Esophagus (tissue), 2 donors: ENCODE measurements around the gene PRDM2. TPM values are rescaled to one million over a fixed set of nuclear protein-coding genes. Genes with fewer than 3 reads are reported as not detected.

ENCODE experiments used
- H3K27ac ChIP-seq, 2 donors: one replicate each; pipeline ENCODE4 v1.5.1; 2013; ENCODE audit warnings: low read depth in 2 of 2, mild to moderate bottlenecking in 2 of 2, inconsistent platforms in 1 of 2, low read length in 1 of 2, moderate library complexity in 1 of 2
- H3K27me3 ChIP-seq, 2 donors: one replicate each; pipeline ENCODE4 v1.6.1; 2013; ENCODE audit warnings: low read length in 2 of 2, control low read depth in 1 of 2, mild to moderate bottlenecking in 1 of 2; ENCODE audit not compliant: insufficient read depth in 2 of 2, control insufficient read depth in 1 of 2
- H3K36me3 ChIP-seq, 2 donors: one replicate each; pipeline ENCODE4 v1.6.1; 2013; ENCODE audit warnings: low read length in 1 of 2; ENCODE audit not compliant: control insufficient read depth in 2 of 2, insufficient read depth in 2 of 2
- H3K4me1 ChIP-seq, 2 donors: one replicate each; pipeline ENCODE4 v1.6.1; 2013; ENCODE audit warnings: low read length in 1 of 2; ENCODE audit not compliant: control insufficient read depth in 2 of 2, insufficient read depth in 2 of 2
- H3K4me3 ChIP-seq, 2 donors: one replicate each; pipeline ENCODE4 v1.5.1; 2013; ENCODE audit warnings: low read length in 2 of 2, mild to moderate bottlenecking in 2 of 2, low read depth in 1 of 2, moderate library complexity in 1 of 2
- H3K9me3 ChIP-seq, 2 donors: one replicate each; pipeline ENCODE4 v1.6.1; 2013; ENCODE audit warnings: mild to moderate bottlenecking in 2 of 2, low read depth in 1 of 2, low read length in 1 of 2, moderate library complexity in 1 of 2; ENCODE audit not compliant: control insufficient read depth in 2 of 2, insufficient read depth in 1 of 2
- WGBS, 2 donors: extraction: QIAGEN DNeasy Blood & Tissue Kit; methylation state at CpG; one replicate each; pipeline ENCODE4 v1.1.7; 2013; 5-methylcytosine and 5-hydroxymethylcytosine counted together
- polyA plus RNA-seq, 2 donors: library from polyadenylated mRNA; stranded (reverse); fragments of 200-250 nt; gene quantifications; one replicate each; pipeline ENCODE4 v1.2.3, GENCODE V29; 2013
- donor health status: healthy with polysubstance abuse.
- donor health status: Bipolar disorder and iron deficiency.

Gene PRDM2
- polyA plus RNA-seq, 2 donors = 12.1 to 16.0 TPM

DNA sequence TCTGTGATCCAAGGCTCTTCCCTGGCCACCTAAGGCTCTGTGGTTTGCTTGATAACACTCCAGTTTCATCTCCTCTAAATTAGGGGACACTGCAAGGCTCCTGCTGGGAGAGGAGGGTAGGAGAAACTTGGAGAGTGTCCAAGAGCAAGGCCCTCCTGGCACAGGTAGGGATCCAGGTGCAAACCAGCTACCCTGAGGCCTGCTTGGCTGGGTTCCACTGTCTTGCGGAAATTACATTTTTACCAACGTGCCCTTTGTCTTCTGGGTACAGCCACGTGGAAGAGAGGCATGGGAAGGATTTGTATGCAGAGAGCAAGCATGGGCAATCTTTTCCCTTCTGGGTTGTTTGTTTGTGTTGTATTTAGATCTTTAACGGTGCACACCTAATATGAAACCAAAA is 132.5 kb downstream of the PRDM2 start:
- no peak overlapping the region for H3K4me3 ChIP-seq
- no peaks in the 10 kb centered on the region for H3K36me3 ChIP-seq
- H3K4me1 ChIP-seq = peaks cover 3 to 7% of the 10 kb centered on the region in 2 donors
- no peaks in the 10 kb centered on the region for H3K9me3 ChIP-seq
- 39 to 55% methylated on average over 4 of the region's 4 CpGs for WGBS, 2 donors
- H3K27ac ChIP-seq = no peak overlapping the region
- peaks cover 0 to 4% of the 10 kb centered on the region in 2 donors for H3K27me3 ChIP-seq

DNA sequence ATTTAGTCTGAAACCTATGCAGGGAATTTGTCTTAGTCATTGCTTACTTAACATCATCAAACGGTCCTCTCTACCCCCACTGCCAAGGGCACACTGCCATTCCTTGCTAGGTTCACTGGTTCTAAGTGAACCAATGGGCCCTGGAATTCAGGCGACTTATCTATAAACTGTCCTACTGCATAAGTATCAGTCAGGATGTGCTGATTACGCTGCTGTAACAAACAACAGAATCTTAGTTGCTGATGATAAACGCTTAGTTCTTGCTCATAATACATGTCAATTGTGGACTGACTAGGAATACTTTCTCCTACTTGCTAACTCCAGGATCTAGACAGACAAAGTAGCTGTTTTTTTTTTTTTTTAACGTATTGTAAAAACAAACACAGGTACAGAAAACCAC is 136.1 kb downstream of the PRDM2 start:
- Histone ChIP-seq H3K4me1 (peaks cover 0 to 1% of the 10 kb centered on the region in 2 donors), H3K27me3 (peaks cover 0 to 4% of the 10 kb centered on the region in 2 donors), H3K4me3 (no peak overlapping the region), H3K36me3 (no peaks in the 10 kb centered on the region), H3K27ac (no peak overlapping the region), H3K9me3 (no peaks in the 10 kb centered on the region)
- 71 to 81% methylated on average over 5 of the region's 5 CpGs for WGBS, 2 donors

GRCh38 chr1:13836631-13837030 is 136.6 kb downstream of the PRDM2 start:
- H3K27me3 ChIP-seq = peaks cover 0 to 4% of the 10 kb centered on the region in 2 donors
- no peaks in the 10 kb centered on the region for H3K4me1 ChIP-seq
- no peak overlapping the region for H3K27ac ChIP-seq
- no peak overlapping the region for H3K4me3 ChIP-seq
- H3K36me3 ChIP-seq = no peaks in the 10 kb centered on the region
- WGBS, 2 donors = 79 to 84% methylated on average over 1 of the region's 1 CpG
- H3K9me3 ChIP-seq = no peaks in the 10 kb centered on the region

GRCh38 chr1:13838236-13838635 is 138.2 kb downstream of the PRDM2 start:
- Histone ChIP-seq H3K36me3 (no peaks in the 10 kb centered on the region), H3K27ac (no peak overlapping the region), H3K9me3 (no peaks in the 10 kb centered on the region), H3K4me1 (no peaks in the 10 kb centered on the region), H3K4me3 (no peak overlapping the region), H3K27me3 (peaks cover 0 to 3% of the 10 kb centered on the region in 2 donors)
- 85 to 93% methylated on average over 1 of the region's 1 CpG for WGBS, 2 donors

- WGBS, 2 donors = 85 to 95% methylated on average over 2 of the region's 2 CpGs
- no peak overlapping the region for H3K4me3 ChIP-seq
- no peaks in the 10 kb centered on the region for H3K36me3 ChIP-seq
- H3K9me3 ChIP-seq = no peaks in the 10 kb centered on the region
- no peaks in the 10 kb centered on the region for H3K4me1 ChIP-seq
- no peaks in the 10 kb centered on the region for H3K27me3 ChIP-seq
- no peak overlapping the region for H3K27ac ChIP-seq
Measured at GRCh38 chr1:13842497-13842896, 142.5 kb downstream of the PRDM2 start.

DNA sequence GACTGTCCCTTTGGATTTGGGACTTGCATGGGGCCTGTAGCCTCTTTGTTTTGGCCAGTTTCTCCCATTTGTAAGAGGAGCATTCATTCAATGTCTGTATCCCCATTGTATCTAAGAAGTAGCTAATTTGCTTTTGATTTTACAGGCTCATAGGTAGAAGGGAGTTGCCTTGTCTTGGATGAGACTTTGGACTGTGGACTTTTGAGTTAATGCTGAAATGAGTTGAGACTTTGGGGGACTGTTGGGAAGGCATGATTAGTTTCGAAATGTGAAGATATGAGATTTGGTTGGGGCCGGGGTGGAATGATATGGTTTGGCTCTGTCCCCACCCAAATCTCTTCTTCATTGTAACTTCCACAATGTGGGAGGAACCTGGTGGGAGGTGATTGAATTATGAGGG is 151.7 kb downstream of the PRDM2 start:
- Histone ChIP-seq H3K27me3 (no peaks in the 10 kb centered on the region), H3K27ac (no peak overlapping the region), H3K36me3 (no peaks in the 10 kb centered on the region), H3K9me3 (peaks cover 0 to 6% of the 10 kb centered on the region in 2 donors), H3K4me3 (no peak overlapping the region), H3K4me1 (no peaks in the 10 kb centered on the region)
- 71 to 92% methylated on average over 2 of the region's 2 CpGs for WGBS, 2 donors

DNA sequence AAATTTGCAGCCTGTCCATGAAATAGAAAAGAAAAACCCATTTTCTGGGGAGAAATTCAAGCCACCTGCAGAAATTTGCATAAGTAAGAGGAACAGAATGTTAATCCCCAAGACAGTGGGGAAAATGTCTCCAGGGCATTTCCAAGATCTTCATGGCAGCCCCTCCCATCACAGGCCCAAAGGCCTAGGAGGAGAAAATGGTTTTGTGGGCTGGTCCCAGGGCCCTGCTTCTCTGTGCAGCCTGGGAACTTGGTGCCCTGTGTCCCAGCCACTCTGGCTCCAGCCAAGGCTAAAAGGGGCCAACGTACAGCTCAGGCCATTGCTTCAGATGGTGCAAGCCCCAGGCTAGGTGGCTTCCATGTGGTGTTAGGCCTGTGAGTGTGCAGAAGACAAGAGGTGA is 155.6 kb downstream of the PRDM2 start:
- no peaks in the 10 kb centered on the region for H3K36me3 ChIP-seq
- H3K4me1 ChIP-seq = no peaks in the 10 kb centered on the region
- peaks cover 0 to 6% of the 10 kb centered on the region in 2 donors for H3K9me3 ChIP-seq
- 75 to 100% methylated on average over 1 of the region's 1 CpG for WGBS, 2 donors
- no peaks in the 10 kb centered on the region for H3K27me3 ChIP-seq
- H3K4me3 ChIP-seq = no peak overlapping the region
- H3K27ac ChIP-seq = no peak overlapping the region

DNA sequence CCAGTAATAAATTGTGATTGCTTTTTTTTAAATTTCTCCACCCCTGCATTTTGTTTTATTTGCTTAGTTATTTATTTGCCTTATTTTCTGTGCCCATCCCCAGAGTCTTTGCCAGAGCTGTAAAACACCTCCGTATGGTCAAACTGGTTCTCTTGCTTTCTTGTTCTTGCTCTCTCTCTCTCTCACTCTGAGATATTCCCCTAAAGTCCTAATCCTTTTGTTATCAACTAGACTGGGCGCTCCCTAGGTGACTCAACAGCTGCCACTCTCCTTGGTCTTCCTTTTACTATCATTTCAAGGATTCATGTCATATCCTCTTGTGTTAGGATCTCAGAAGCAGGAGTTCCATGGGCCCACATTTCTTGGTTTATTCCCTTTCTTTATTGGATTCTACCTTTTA is 160.0 kb downstream of the PRDM2 start:
- no peak overlapping the region for H3K4me3 ChIP-seq
- no peaks in the 10 kb centered on the region for H3K27me3 ChIP-seq
- no peak overlapping the region for H3K27ac ChIP-seq
- 37 to 39% methylated on average over 2 of the region's 2 CpGs for WGBS, 2 donors
- H3K36me3 ChIP-seq = no peaks in the 10 kb centered on the region
- peaks cover 0 to 6% of the 10 kb centered on the region in 2 donors for H3K9me3 ChIP-seq
- H3K4me1 ChIP-seq = no peaks in the 10 kb centered on the region

GRCh38 chr1:13864760-13865159 is 164.8 kb downstream of the PRDM2 start:
- no peaks in the 10 kb centered on the region for H3K4me1 ChIP-seq
- H3K9me3 ChIP-seq = no peaks in the 10 kb centered on the region
- H3K27ac ChIP-seq = no peak overlapping the region
- no peaks in the 10 kb centered on the region for H3K27me3 ChIP-seq
- 89 to 92% methylated on average over 5 of the region's 5 CpGs for WGBS, 2 donors
- H3K4me3 ChIP-seq = no peak overlapping the region
- H3K36me3 ChIP-seq = no peaks in the 10 kb centered on the region

DNA sequence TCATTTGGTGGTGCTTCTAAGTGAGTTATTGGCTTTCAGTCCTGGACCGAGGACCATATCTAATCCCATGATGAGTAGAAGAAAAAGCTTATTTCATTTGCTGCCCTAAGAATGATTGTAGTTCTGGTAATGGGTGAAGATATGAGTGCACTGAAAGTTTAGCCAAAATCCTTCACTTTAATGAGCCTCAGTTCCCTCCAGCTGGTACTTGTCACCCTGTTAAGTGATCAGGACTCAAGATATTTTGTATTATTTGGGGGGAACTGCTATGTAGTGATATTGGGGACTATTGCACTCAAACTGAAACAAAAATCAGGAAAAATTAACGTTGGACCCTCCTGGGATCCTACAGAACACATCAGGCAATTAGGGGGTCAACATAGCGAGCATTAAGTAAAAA is 165.9 kb downstream of the PRDM2 start:
- H3K27ac ChIP-seq = no peak overlapping the region
- no peaks in the 10 kb centered on the region for H3K36me3 ChIP-seq
- H3K4me1 ChIP-seq = no peaks in the 10 kb centered on the region
- no peak overlapping the region for H3K4me3 ChIP-seq
- WGBS, 2 donors = 58 to 78% methylated on average over 3 of the region's 3 CpGs
- no peaks in the 10 kb centered on the region for H3K9me3 ChIP-seq
- H3K27me3 ChIP-seq = no peaks in the 10 kb centered on the region
